ENCODE results near the gene PRKACG.

Gene PRKACG

DNA sequence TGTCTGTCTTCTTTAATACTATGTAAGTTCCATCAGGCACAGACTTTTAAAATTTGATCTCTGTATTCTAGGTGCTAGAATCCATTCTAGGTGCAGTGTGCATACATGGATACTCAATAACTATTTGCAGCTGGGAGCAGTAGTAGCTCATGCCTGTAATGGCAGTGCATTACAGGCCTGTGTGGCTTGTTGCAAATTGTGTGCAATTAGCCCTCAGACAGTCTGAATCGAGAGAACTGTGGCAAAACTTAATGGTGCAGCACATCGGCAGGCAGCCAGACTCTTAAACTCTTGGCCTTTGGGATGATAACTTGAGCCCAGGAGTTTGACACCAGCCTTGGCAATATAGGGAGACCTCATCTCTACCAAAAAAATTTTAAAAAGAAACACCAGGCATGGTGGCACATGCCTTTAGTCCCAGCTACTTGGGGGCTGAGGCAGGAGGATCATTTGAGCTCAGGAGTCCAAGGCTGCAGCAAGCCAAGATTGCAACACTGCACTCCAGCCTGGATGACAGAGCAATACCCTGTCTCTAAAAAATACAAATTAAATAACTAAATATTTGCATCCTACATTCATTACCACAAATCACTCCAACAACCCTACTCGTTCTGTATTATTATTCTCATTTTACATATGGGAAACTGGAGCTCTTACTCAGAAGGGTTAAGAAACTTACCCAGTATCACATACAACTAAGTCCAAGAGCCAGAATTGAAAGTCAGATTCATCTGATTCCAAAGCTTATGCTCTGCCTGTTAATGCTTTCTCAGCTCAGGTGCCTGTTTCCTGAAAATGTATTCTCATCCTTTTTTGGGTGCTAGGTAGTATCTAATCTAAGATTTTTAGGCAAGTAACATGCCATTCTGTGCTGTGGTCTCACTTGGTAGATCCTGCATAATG is 30.1 kb downstream of the PRKACG start:
- DNase-seq (ENCODE audit: low read depth), result no peak

DNA sequence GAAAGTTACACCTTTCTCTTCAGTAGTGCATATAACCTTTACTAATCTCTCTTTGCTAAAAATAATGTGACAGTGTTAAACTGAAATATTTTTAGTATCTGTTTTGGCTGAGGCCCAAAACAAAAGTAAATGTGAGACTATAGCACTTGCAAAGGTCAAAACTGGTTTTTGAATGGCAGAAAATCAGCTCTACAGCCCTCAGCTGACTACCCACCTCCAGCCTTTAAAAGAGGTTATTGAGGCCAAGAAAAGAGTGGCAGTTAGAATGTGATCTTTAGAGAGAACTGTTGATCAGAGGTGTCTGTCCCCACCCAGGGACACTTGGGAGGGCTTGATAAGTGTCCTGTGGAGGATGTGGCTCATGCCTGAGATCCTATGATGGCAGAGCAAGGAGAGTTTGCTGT is 30.9 kb downstream of the PRKACG start:
- DNase-seq (ENCODE audit: low read depth), result no peak

DNA sequence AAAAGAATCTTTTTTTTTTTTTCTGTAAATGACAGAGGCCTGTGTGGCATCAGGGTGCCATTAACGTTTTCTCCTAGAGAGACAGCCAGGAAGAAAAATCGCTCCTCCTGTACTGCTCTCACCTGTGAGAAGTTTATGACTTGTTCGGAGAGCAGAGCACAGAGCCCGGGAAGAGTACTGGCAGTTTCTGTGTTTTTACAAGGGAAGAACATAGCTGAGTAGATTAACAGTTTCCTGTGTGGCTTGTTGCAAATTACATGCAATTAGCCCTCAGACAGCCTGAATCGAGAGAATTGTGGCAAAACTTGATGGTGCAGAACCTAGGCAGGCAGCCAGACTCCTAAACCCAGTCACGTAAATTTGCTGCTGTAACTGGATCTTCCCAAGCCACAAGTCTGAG is 32.1 kb downstream of the PRKACG start:
- no peak for DNase-seq (ENCODE audit: low read depth)

DNA sequence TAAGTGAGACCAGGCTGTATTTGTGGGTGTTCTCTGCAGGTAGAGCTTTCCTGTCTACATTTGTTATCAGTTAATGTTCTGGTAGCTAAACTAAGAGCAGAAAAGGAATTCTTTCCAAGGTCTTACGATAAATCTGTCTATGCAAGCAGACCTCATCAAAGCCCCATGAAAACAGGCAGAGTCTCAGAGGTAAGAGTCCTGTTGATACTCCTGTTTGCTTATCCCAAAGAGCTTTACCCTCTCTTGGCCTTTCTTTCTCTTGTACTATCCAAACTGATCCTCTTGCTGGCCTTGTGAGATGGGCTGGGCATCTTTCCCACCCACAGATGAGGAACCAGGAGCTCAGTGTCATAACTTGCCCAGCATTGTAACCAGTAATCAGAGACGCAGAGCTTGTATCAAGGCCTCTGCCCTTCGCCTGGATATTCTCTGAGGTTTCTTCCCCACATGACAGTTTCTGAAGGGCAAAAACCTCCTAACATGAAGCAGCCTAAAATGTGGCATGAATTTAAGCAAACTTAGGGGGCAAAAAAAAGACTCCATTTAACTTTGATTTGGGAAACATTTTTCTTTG is 33.5 kb downstream of the PRKACG start:
- no peak for DNase-seq (ENCODE audit: low read depth)

DNA sequence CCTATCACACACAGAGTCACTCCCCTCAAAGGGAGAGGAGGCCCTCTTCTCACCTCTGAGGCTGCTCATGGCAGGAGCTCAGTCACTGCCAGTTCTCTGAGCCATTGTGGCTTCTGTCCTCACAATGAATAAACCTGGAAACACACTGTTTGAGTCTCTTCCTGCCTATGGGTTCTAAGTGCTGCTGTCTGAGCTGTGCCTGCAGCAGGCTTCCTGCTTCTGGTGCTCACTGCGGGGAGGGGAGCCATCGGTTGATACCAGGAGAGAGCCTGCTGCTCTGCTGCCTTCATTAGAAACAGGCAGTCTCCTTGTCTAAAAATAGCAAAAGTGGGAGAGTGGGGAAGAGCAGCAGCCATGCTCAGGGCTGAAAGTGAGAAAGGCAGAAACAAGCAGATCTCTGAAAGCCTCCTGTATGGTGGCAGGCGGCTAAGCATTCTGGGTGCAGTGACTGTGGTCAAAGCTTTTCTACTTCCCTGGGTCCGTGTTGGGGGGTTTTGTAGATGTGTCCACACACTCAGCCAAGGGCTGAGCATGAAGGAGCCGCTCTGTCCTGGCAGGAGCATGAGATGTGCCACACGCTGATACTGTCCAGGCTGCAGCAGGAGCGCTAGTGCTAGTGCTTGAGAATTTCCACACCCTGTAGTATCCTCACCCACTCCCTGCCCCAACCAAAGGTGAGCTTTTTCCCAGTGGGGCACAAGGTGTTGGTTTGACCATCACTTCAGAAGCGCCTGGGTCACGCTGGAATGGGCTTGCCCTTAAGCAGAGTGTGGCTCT is 34.2 kb downstream of the PRKACG start:
- DNase-seq (ENCODE audit: low read depth), result no peak

DNA sequence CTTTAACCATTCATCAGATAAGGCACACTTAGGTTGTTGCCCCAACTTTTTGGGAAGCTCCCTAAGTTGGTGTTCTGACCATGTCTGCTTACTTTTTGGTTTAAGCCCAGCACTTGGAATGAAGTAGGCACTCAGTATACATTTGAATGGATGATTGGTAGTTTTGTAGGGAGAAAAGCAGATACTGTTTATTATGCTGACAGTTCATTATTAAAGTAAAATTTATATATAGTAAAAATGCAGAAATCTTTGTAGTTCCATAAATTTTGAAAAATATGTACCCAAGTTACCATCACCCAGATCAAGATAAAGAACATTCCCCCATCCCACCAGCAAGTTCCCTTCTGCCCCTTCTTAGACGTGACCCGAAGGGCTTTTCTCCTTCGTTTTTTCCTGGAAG is 35.4 kb downstream of the PRKACG start:
- no peak for DNase-seq (ENCODE audit: low read depth)

DNA sequence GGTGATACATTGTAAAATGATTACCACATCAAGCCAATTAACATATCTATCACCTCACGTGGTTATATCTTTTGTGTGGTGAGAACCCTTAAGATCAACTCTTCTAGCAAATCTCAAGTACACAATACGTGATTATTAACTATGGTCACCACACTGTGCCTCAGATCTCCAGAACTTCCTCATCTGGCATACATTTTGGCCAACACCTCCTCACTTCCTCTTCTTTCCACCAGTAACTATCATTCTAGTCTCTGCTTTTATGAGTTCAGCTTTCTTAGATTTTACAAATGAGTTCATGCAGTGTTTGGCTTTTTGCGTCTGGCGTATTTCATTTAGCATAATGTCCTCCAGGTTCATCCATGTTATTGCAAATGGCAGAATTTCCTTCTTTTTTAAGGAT is 35.8 kb downstream of the PRKACG start:
- no peak for DNase-seq (ENCODE audit: low read depth)

DNA sequence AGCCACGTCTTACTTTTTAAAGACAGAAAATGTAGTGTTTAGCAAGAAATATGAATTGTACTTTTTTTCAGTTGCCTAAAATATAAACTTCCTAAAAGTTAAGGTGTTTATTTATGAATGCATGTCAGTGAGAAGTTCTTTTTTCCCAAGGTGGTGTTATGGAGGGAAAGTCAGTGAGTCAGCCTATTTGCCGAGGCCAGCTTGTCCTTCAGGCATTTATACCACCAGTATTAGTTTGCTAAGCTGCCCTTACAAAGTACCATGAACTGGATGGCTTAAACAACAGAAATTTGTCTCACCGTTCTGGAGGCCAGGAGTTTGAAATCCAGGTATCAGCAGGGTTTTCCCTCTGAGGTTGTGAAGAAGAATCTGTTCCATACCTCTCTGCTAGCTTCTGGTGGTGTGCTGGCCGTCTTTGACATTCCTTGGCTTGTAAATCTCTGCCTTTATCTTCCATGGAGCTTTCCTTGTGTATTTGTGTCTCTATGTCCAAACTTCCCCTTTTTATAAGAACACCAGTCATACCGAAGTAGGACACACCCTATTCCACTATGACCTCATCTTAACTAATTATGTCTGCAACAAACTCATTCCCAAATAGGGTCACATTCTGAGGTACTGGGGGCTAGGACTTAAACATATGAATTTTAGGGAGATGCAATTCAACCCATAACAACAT is 38.4 kb downstream of the PRKACG start:
- no peak for DNase-seq (ENCODE audit: low read depth)

DNA sequence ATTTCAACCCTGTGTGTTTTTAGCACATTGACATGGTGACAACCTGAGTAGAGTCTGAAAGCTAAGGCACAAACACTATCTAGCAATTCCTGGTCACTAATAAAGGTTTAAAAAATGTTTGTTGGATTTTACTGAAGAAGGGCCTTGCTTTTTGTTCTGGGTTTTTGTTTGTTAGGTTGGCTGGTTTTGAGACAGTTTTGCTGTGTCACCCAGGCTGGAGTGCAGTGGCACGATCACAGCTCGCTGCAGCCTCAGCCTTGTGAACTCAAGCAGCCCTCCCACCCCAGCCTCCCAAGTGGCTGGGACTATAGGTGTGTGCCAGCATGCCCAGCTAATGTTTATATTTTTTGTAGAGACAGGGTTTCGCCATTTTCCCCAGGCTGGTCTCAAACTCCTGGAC is 39.0 kb downstream of the PRKACG start:
- DNase-seq (ENCODE audit: low read depth), result no peak

DNA sequence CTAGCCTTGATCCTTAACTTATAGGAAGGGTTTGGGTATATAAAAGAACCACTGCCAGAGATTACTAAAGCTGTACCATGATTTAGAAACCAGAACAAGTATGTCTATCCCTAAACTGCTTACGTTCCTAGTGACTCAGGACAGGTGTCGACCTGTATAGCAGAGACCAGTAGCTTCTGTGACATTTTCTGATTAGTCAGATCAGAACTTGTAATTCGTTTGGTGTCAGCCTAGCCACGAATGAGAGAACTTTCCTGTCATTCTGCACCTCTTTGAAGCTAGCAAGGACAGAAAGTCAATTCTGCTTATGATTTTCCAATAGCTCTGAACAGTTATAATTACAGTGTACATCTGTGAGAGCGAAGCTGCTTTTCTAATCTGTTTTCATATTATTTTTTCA is 39.5 kb downstream of the PRKACG start:
- DNase-seq (ENCODE audit: low read depth), result no peak

DNA sequence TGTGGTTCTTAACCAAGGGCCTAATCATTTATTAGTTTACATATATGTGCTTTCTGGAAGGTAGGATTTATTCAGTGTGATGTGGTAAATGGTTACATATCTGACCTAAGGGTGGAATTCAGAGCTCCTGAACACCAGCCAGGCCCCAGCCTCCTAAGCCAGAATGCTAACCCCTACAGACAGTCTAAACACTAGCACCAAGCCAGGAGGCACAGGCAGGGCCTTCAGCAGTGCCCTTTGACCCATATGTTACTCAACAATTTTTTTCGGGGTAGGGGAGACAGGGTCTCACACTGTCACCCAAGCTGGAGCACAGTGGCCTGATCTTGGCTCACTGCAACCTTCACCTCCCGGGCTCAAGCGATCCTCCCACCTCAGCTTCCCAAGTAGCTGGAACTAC is 40.3 kb downstream of the PRKACG start:
- no peak for DNase-seq (ENCODE audit: low read depth)

DNA sequence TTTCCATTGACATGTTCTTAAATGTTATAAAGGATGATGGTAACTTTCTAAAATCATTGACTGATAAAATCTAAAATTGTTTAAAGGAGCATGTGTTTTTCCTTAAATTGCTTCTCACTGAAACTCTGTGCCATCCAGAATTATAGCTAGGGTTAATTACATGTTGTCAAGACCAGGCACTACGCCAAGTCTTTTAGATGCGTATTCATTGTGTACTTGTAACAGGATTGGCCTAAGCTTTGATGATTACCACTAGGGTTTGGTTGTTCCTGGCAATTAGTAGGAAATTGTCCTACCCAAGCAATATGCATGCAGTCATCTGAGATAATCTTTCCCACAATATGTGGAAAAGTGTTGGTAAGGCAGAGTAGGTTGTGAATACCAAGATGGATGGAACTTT is 43.8 kb downstream of the PRKACG start:
- DNase-seq (ENCODE audit: low read depth), result no peak

DNA sequence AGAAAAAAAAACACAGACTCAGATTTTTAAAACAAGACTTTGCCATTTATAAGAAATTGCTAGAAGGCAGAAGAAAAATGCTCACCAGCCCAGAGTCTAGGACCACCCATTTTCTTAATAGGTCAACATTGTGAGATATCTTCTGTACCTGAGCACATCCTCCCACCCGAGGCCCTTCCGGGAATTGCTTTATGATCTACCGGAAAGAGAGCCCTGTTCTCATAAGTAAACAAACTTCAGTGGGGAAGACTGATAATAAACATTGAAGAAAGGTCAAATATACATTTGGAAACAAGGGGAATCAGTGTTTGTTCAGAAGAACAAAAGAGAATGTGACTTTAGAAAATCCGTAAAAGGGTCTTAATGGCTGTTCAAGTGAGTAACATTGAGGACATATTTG is 44.4 kb downstream of the PRKACG start:
- DNase-seq (ENCODE audit: low read depth), result no peak

DNA sequence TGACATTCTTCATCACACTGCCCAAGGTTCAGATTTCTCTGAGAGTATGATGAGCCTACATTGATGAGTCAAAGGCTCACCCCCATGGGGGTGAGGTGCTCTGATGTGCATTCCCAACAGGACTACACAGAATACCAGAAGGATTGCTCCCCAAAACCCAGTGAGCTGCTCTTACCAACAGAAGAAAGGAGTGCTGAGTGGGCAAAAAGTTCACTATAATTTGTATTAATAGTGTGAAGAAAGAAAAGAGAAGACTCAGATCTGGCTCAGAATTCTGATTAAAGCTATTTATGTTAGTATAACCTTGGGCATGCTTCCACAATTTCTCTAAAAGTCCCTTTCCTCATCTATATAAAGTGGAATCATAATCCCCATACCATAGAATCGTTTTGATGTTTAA is 46.1 kb downstream of the PRKACG start:
- no peak for DNase-seq (ENCODE audit: low read depth)

DNA sequence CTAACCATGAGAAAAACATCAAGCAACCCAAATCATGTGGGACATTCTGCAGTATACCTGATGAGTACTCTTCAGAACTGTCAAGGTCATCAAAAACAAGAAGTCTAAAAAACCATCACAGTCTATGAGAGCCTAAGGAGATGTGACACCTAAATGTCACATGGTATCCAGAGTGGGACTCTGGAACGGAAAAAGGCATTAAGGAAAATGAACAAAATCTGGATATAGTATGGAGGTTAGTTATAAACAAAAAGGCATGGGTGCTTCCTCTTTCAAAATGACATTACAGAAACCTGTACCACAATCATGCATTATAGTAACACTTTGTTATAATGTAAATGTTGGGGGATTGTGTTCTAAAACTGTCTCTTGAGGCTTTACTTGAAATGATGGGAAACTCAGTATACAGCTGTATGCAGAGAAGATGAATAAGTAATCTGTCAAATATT is 47.4 kb downstream of the PRKACG start:
- DNase-seq (ENCODE audit: low read depth), result no peak

DNA sequence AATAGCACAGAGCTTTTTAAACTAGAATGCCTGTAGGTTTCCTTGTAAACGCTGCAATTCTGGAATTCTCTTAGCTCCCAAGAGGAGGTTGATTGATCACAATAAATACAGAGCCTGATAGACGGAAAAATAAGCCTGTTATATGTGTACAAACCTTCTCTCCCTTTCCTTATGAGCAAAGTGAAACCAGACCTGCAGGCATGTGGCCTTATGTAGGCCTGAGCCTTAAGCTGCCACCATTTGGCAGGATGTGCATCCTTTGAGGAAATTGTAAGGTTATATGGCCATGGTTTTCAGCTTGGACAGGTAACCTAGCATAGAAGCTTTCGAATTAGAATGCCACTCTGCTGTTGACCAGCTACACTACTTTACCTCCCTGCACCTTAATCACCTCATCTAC is 49.1 kb downstream of the PRKACG start:
- DNase-seq (ENCODE audit: low read depth), result no peak

DNA sequence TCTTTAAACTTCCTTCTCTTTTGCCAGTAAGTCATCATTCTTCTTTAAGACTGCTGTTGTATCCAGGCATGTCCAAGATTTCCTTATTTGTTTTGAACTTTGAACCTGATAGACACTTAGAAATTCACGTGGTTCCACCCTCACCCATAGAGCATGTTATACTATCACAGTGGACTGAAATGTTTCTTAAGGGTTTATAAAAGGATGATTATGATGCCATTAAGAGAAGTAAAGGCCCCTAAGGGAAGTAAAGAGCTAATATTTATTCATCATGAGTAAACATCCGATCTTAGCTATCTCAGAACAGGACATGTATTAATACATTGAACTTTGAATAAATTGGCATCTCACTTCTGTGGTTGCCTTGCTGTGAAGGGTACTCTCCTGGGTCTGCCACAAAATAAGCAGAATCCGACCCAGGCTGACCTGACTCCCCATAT is 49.8 kb downstream of the PRKACG start:
- no peak for DNase-seq (ENCODE audit: low read depth)

DNA sequence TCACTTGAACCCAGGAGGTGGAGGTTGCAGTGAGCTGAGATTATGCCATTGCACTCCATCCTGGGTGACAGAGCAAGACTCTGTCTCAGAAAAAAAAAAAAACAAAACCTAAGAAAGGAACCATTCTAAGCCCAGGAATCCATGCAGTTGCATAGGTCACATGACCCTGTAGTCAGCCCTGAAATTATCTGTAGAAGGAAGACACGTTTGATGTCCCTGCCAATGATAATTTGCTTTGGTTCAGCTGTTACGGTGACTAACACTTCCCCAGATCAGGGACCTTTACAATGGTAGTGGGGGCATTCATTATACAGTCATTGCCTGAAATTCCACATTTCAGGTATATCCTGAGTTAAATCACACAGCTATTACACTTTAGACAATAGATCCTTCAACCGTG is 50.5 kb downstream of the PRKACG start:
- DNase-seq (ENCODE audit: low read depth), result no peak
